H1 (cell line): ENCODE data around the gene IL37. TPM values are rescaled to one million over a fixed set of nuclear protein-coding genes. Genes with fewer than 3 reads are reported as not detected.

Experiments used
- CTCF ChIA-PET: fragments of 300-600 bp; sonication (Branson Sonifier 250); formaldehyde crosslinking; loops from one replicate; lab custom pipeline; 2021; ENCODE audit not compliant: partially characterized antibody; lab: Charles Lee
- POLR2A ChIA-PET: fragments of 300-600 bp; sonication (Branson Sonifier 250); formaldehyde crosslinking; loops from one replicate; lab custom pipeline; 2021; ENCODE audit warnings: inconsistent platforms; ENCODE audit not compliant: partially characterized antibody; lab: Charles Lee
- DNase-seq, 2 experiments: peaks; one replicate each; pipeline versions ENCODE4 v3.0.0 to v3.0.0-alpha.2; 2010 to 2022; ENCODE audit warnings: low spot score in 2 of 2, low read depth in 1 of 2, mixed read lengths in 1 of 2
- FAIRE-seq: peaks from 2 replicates; lab custom pipeline; 2011; peaks lifted over from hg19 to GRCh38; lab: Jason Lieb, UNC
- H2AFZ ChIP-seq: 2 replicates; pipeline ENCODE4 v1.8.1; 2012; ENCODE audit warnings: low read length, inconsistent platforms
- H2AK5ac ChIP-seq: 2 replicates; pipeline ENCODE4 v1.6.1; 2013; ENCODE audit warnings: low read depth, low read length
- H2BK120ac ChIP-seq: replicated peaks from 2 replicates; pipeline ENCODE3; 2013; ENCODE audit warnings: low read depth, low read length, inconsistent platforms
- H2BK12ac ChIP-seq: 2 replicates; pipeline ENCODE4 v1.6.1; 2013; ENCODE audit warnings: low read depth, low read length
- H2BK15ac ChIP-seq: 2 replicates; pipeline ENCODE4 v1.6.1; 2013; ENCODE audit warnings: low read length
- H2BK20ac ChIP-seq: 2 replicates; pipeline ENCODE4 v1.6.1; 2013; ENCODE audit warnings: low read length
- H2BK5ac ChIP-seq: 2 replicates; pipeline ENCODE4 v1.6.1; 2013; ENCODE audit warnings: low read depth, low read length
- H3K14ac ChIP-seq: 2 replicates; pipeline ENCODE4 v1.6.1; 2013; ENCODE audit warnings: inconsistent platforms; ENCODE audit not compliant: insufficient read length
- H3K18ac ChIP-seq: 2 replicates; pipeline ENCODE4 v1.6.1; 2013; ENCODE audit warnings: low read length; ENCODE audit errors: extremely low read depth
- H3K23ac ChIP-seq: 2 replicates; pipeline ENCODE4 v1.6.1; 2013; ENCODE audit warnings: inconsistent platforms; ENCODE audit not compliant: insufficient read length
- H3K23me2 ChIP-seq: 2 replicates; pipeline ENCODE4 v1.6.1; 2013; ENCODE audit warnings: low read depth, low read length
- H3K27ac ChIP-seq: 2 replicates; pipeline ENCODE4 v1.6.1; 2011; ENCODE audit warnings: low read depth, low read length, inconsistent platforms
- H3K27me3 ChIP-seq, 4 experiments: replicated peaks in 1 of 4; 1 replicate in 1 of 4; 2 replicates in 3 of 4; pipeline versions ENCODE4 v1.6.1 to v1.8.1; 2011 to 2013; ENCODE audit warnings: low read length in 3 of 4, mild to moderate bottlenecking in 3 of 4, inconsistent platforms in 2 of 4, mixed read lengths in 2 of 4, moderate library complexity in 1 of 4; ENCODE audit not compliant: control insufficient read depth in 3 of 4, insufficient read depth in 3 of 4; ENCODE audit errors: extremely low read depth in 1 of 4
- H3K36me3 ChIP-seq, 4 experiments: 2 replicates each; pipeline versions ENCODE4 v1.6.1 to v1.8.1; 2011 to 2013; ENCODE audit warnings: mild to moderate bottlenecking in 4 of 4, low read length in 3 of 4, moderate library complexity in 2 of 4, control low read depth in 1 of 4, inconsistent platforms in 1 of 4; ENCODE audit not compliant: insufficient read depth in 4 of 4, control insufficient read depth in 2 of 4
- H3K4ac ChIP-seq: replicated peaks from 2 replicates; pipeline ENCODE3; 2013; ENCODE audit warnings: low read length, low read depth, mixed read lengths, inconsistent platforms; ENCODE audit not compliant: insufficient read length
- H3K4me1 ChIP-seq, 4 experiments: replicated peaks in 1 of 4; 1 replicate in 1 of 4; 2 replicates in 3 of 4; pipeline versions ENCODE4 v1.6.1 to v1.8.1; 2011 to 2013; ENCODE audit warnings: low read length in 3 of 4, inconsistent platforms in 2 of 4, mixed read lengths in 1 of 4; ENCODE audit not compliant: insufficient read depth in 4 of 4, control insufficient read depth in 3 of 4
- H3K4me2 ChIP-seq, 2 experiments: 2 replicates each; pipeline versions ENCODE4 v1.6.1 to v1.8.1; 2011 to 2013; ENCODE audit warnings: low read depth in 2 of 2, low read length in 2 of 2, control low read depth in 1 of 2, inconsistent platforms in 1 of 2, mild to moderate bottlenecking in 1 of 2; ENCODE audit not compliant: insufficient read depth in 1 of 2
- H3K4me3 ChIP-seq, 4 experiments: fragments of 200-600, 300-600 bp in 1 of 4; sonication (generic), shearing (Covaris generic), sonication (Bioruptor Twin) in 1 of 4; 2 replicates each; pipeline versions ENCODE4 v1.5.1 to v1.8.1; 2011 to 2016; ENCODE audit warnings: low read length in 4 of 4, low read depth in 3 of 4, control low read depth in 2 of 4, inconsistent platforms in 2 of 4, mild to moderate bottlenecking in 2 of 4, mixed read lengths in 1 of 4, moderate library complexity in 1 of 4; ENCODE audit not compliant: insufficient read depth in 2 of 4; ENCODE audit errors: extremely low read depth in 1 of 4
- H3K56ac ChIP-seq: replicated peaks from 2 replicates; pipeline ENCODE3; 2013; ENCODE audit warnings: low read depth, mild to moderate bottlenecking, mixed read lengths, low read length, inconsistent platforms; ENCODE audit not compliant: insufficient read length
- H3K79me1 ChIP-seq: 2 replicates; pipeline ENCODE4 v1.6.1; 2013; ENCODE audit warnings: low read depth, low read length, control low read depth
- H3K79me2 ChIP-seq, 2 experiments: 2 replicates each; pipeline versions ENCODE4 v1.6.1 to v1.8.1; 2012 to 2013; ENCODE audit warnings: low read length in 2 of 2, mild to moderate bottlenecking in 2 of 2, inconsistent platforms in 1 of 2; ENCODE audit not compliant: insufficient read depth in 2 of 2, control insufficient read depth in 1 of 2
- H3K9ac ChIP-seq, 4 experiments: replicated peaks in 1 of 4; 1 replicate in 1 of 4; 2 replicates in 3 of 4; pipeline versions ENCODE4 v1.6.1 to v1.8.1; 2011 to 2013; ENCODE audit warnings: low read depth in 3 of 4, low read length in 3 of 4, control low read depth in 2 of 4, mild to moderate bottlenecking in 2 of 4, moderate library complexity in 2 of 4, inconsistent platforms in 1 of 4; ENCODE audit errors: extremely low read depth in 1 of 4
- H3K9me3 ChIP-seq, 2 experiments: 2 replicates each; pipeline versions ENCODE4 v1.6.1 to v1.8.1; 2012 to 2013; ENCODE audit warnings: mild to moderate bottlenecking in 2 of 2, moderate library complexity in 2 of 2, control low read depth in 1 of 2, inconsistent platforms in 1 of 2, low read depth in 1 of 2, low read length in 1 of 2, mixed read lengths in 1 of 2; ENCODE audit not compliant: insufficient read depth in 2 of 2
- H4K20me1 ChIP-seq, 2 experiments: replicated peaks in 1 of 2; 2 replicates each; pipeline versions ENCODE3 to v1.8.1; 2011 to 2013; ENCODE audit warnings: inconsistent platforms in 2 of 2, low read length in 2 of 2, mild to moderate bottlenecking in 1 of 2; ENCODE audit not compliant: insufficient read depth in 2 of 2, control insufficient read depth in 1 of 2
- H4K5ac ChIP-seq: 2 replicates; pipeline ENCODE4 v1.6.1; 2013; ENCODE audit warnings: low read length, low read depth, mixed read lengths, inconsistent platforms; ENCODE audit not compliant: insufficient read length
- H4K8ac ChIP-seq: 2 replicates; pipeline ENCODE4 v1.8.0; 2013; ENCODE audit warnings: mild to moderate bottlenecking, moderate library complexity, low read length, inconsistent platforms; ENCODE audit not compliant: insufficient read depth; ENCODE audit errors: extremely low read depth
- H4K91ac ChIP-seq: replicated peaks from 2 replicates; pipeline ENCODE3; 2013; ENCODE audit warnings: low read length, mixed read lengths, inconsistent platforms; ENCODE audit not compliant: insufficient read length
- ASH2L ChIP-seq: fragments of 200-600, 300-600 bp; sonication (generic); IDR thresholded peaks from one replicate; pipeline ENCODE4 v1.7.1; 2017; ENCODE audit warnings: low read length
- BRCA1 ChIP-seq: IDR thresholded peaks from 2 replicates; pipeline ENCODE4 v1.6.1; 2012; ENCODE audit warnings: low read depth, low read length, improper control_type of control experiment
- CBX8 ChIP-seq: fragments of 300-800, 300-1000 bp; sonication (generic); IDR thresholded peaks from 2 replicates; pipeline ENCODE4 v1.7.1; 2016; ENCODE audit warnings: low read depth, low read length, borderline replicate concordance
- CEBPB ChIP-seq: IDR thresholded peaks from 2 replicates; pipeline ENCODE4 v1.6.1; 2012; ENCODE audit warnings: low read depth, low read length
- CREB1 ChIP-seq: IDR thresholded peaks from 2 replicates; pipeline ENCODE4 v1.6.1; 2012; ENCODE audit warnings: inconsistent platforms
- E2F6 ChIP-seq: IDR thresholded peaks from 2 replicates; pipeline ENCODE4 v1.6.1; 2012; ENCODE audit warnings: inconsistent platforms
- EP300 ChIP-seq, 2 experiments: IDR thresholded peaks; 1 replicate in 1 of 2; 2 replicates in 1 of 2; pipeline ENCODE4 v1.6.1; 2011 to 2012; ENCODE audit warnings: low read depth in 2 of 2, low read length in 2 of 2, mild to moderate bottlenecking in 2 of 2, borderline replicate concordance in 1 of 2, inconsistent platforms in 1 of 2, moderate library complexity in 1 of 2
- GTF2F1 ChIP-seq: IDR thresholded peaks from 2 replicates; pipeline ENCODE4 v1.6.1; 2012; ENCODE audit warnings: low read depth, low read length, improper control_type of control experiment, borderline replicate concordance
- NRF1 ChIP-seq: IDR thresholded peaks from 2 replicates; pipeline ENCODE4 v1.6.1; 2011; ENCODE audit warnings: mild to moderate bottlenecking, low read depth, low read length, improper control_type of control experiment
- SIRT6 ChIP-seq: IDR thresholded peaks from one replicate; pipeline ENCODE4 v1.7.1; 2012; ENCODE audit warnings: low read length, inconsistent platforms
- SP1 ChIP-seq: IDR thresholded peaks from 2 replicates; pipeline ENCODE4 v1.6.1; 2011; ENCODE audit warnings: low read depth, low read length
- YY1 ChIP-seq: IDR thresholded peaks from 2 replicates; pipeline ENCODE4 v1.6.1; 2011; ENCODE audit warnings: low read depth, mild to moderate bottlenecking, low read length
- WGBS, 2 experiments: shearing (Covaris generic) in 1 of 2; methylation state at CpG; one replicate each; pipeline versions ENCODE4 v1.1.6 to v1.1.7; 2013 to 2015; ENCODE audit warnings: low lambda C conversion rate in 2 of 2, mixed read lengths in 2 of 2, inconsistent platforms in 1 of 2, low coverage in 1 of 2, missing lambda C conversion rate in 1 of 2; ENCODE audit not compliant: insufficient replicate concordance in 2 of 2, insufficient coverage in 1 of 2, insufficient read length in 1 of 2; ENCODE audit errors: extremely low coverage in 1 of 2, missing lambda C conversion rate in 1 of 2; 5-methylcytosine and 5-hydroxymethylcytosine counted together
- polyA plus RNA-seq, 7 experiments: library from polyadenylated mRNA; depleted of rRNA in 3 of 7; stranded (reverse) in 5 of 7; unstranded in 2 of 7; fragments of >200 nt in 5 of 7; fragments of 200-250 nt in 2 of 7; gene quantifications; 1 replicate in 5 of 7; 2 replicates in 1 of 7; 4 replicates in 1 of 7; pipeline versions ENCODE4 v1.2.1 to v1.2.3, GENCODE V29; 2011 to 2013; ENCODE audit warnings: missing spikeins in 2 of 7, mixed read lengths in 2 of 7
- total RNA-seq: library from RNA; stranded (reverse); fragmentation: NEBNext Ultra II Directional; extraction: Animal tissue kit (Norgen Biotek cat#: 25700); gene quantifications from 2 replicates; pipeline ENCODE4 v1.2.1, GENCODE V29; 2021
- TF ChIP-seq, protein P1 (sequence below): IDR thresholded peaks from 2 replicates; pipeline ENCODE4 v1.6.1; 2011; ENCODE audit warnings: low read length, improper control_type of control experiment

IL37 gene
- total and polyA plus RNA-seq, 2 of the 8 experiments (the other 6 are each of a cell fraction or from before 2014, with no cell fraction given) = 0.18 TPM; not detected in 1

DNA sequence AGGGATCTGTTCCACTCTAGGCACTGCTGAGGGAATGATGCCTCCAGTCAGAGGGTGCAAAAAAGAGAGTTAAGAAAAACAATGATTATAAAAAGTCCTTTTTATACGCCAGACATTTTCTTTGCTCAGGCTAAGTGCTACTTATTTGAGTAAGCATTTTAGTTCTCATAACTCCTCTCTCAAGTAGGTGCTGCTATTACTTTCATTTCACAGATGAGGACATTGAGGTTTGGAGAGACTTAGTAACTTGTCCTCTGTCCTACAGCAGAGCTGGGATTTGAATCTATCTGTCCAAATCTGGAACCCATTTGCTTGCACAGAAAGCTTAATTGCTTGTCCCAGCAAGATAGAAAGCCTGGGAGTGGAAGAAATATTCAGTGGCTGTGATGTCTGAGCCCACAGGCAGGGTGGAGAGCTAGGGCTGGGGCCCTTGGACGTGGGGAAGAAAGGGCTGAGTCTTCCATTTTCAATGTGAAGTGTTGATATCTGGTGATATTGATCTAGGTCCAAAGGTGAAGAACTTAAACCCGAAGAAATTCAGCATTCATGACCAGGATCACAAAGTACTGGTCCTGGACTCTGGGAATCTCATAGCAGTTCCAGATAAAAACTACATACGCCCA lies 5.8 kb downstream of the IL37 start:
- Histone ChIP-seq H3K4me2 (no peak overlapping the region), H3K27ac (no peak overlapping the region), H3K4me3 (no peak overlapping the region), H3K14ac (no peak overlapping the region), H3K79me2 (no peaks in the 10 kb centered on the region), H3K9me3 (peaks cover 2 to 9% of the 10 kb centered on the region in 2 experiments; a peak in 2 of 4 replicates), H2BK5ac (no peak overlapping the region), H3K9ac (no peak overlapping the region), H3K4ac (no peak overlapping the region), H3K4me1 (no peaks in the 10 kb centered on the region), H3K27me3 (no peaks in the 10 kb centered on the region; a peak in 1 of 7 replicates), H4K20me1 (no peaks in the 10 kb centered on the region), H3K56ac (no peak overlapping the region), H2BK12ac (no peak overlapping the region), H2BK120ac (no peak overlapping the region), H3K79me1 (no peaks in the 10 kb centered on the region), H2AFZ (no peak overlapping the region), H3K23ac (no peak overlapping the region), H4K8ac (no peak overlapping the region), H4K91ac (no peak overlapping the region), H3K23me2 (no peaks in the 10 kb centered on the region), H2BK20ac (no peak overlapping the region), H3K18ac (no peak overlapping the region), H2BK15ac (no peak overlapping the region), H3K36me3 (no peaks in the 10 kb centered on the region), H4K5ac (no peak overlapping the region), H2AK5ac (no peak overlapping the region)
- WGBS, 2 experiments = 82% methylated on average over 4 of the region's 4 CpGs; no CpG with 5 or more reads in 1 of the 2 experiments
- POLR2A ChIA-PET = no interaction called here
- FAIRE-seq (no peak), DNase-seq (no peak)
- CTCF ChIA-PET = interaction anchor here (0.6 to 2.2 kb wide), 3 partner anchors 19 to 74 kb away, joined by 3 to 13 read pairs (median 3); no protein-coding TSS in a partner anchor
- TF ChIP-seq CBX8 (no peak), NRF1 (no peak), E2F6 (no peak), YY1 (no peak), GTF2F1 (no peak), SP1 (no peak), ASH2L (no peak), EP300 (IDR thresholded peaks at IDR 0.05; ENCODE audit: borderline replicate concordance in 1 of 2, low read depth in 2 of 2, low read length in 2 of 2) (no peak), CEBPB (no peak), SIRT6 (no peak), CREB1 (no peak), BRCA1 (no peak)
- TF ChIP-seq, protein P1, sequence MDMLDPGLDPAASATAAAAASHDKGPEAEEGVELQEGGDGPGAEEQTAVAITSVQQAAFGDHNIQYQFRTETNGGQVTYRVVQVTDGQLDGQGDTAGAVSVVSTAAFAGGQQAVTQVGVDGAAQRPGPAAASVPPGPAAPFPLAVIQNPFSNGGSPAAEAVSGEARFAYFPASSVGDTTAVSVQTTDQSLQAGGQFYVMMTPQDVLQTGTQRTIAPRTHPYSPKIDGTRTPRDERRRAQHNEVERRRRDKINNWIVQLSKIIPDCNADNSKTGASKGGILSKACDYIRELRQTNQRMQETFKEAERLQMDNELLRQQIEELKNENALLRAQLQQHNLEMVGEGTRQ = no peak
